ENCODE measurements around the gene ANKRD40CL. TPM values are rescaled to one million over a fixed set of nuclear protein-coding genes. Genes with fewer than 3 reads are reported as not detected.
"Not testable (repeated sequence)": the region's sequence is repeated elsewhere in the genome, so short reads cannot be mapped to it uniquely, and the experiment has no call there.

Gene ANKRD40CL
- total RNA-seq, 1 donor from 2014 or later: not detected

DNA sequence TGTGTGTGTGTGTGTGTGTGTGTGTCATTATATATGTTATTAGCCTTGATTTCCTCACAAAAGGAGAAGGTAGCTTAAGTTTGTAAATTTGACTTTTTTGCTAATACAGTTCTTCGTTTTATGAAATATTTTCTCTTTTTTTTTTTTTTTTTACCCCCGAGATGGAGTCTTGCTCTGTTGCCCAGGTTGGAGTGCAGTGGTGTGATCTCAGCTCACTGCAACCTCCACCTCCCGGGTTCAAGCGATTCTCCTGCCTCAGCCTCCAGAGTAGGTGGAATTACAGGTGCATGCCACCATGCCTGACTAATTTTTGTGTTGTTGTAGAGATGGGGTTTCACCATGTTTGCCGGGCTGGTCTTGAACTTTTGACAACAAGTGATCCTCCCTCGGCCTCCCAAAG is 42.7 kb downstream of the ANKRD40CL start:
- ATAC-seq; DNase-seq; intact Hi-C loops (cut with micrococcal nuclease): not testable (repeated sequence)

DNA sequence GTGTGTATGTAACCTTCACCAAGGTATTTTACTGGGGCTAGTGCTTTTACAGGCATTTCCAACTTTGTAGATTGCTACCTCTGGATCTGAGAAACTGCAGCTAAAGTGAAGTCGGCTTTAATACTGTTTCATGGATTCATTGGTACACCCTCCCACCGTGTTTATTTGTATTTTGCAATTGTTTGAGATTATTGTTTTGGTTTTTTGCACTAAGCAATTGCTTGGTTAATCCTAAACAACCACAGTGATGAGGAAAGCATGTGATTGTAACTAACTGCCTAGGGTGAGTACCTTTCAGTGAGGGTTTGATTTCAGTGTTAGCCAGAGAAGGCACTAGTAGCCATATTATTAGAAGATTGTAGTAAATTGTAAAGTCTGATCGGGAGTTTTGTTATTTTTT is 44.6 kb downstream of the ANKRD40CL start:
- intact Hi-C loops (cut with micrococcal nuclease): no loop called here
- DNase-seq: no peak
- ATAC-seq: no peak

DNA sequence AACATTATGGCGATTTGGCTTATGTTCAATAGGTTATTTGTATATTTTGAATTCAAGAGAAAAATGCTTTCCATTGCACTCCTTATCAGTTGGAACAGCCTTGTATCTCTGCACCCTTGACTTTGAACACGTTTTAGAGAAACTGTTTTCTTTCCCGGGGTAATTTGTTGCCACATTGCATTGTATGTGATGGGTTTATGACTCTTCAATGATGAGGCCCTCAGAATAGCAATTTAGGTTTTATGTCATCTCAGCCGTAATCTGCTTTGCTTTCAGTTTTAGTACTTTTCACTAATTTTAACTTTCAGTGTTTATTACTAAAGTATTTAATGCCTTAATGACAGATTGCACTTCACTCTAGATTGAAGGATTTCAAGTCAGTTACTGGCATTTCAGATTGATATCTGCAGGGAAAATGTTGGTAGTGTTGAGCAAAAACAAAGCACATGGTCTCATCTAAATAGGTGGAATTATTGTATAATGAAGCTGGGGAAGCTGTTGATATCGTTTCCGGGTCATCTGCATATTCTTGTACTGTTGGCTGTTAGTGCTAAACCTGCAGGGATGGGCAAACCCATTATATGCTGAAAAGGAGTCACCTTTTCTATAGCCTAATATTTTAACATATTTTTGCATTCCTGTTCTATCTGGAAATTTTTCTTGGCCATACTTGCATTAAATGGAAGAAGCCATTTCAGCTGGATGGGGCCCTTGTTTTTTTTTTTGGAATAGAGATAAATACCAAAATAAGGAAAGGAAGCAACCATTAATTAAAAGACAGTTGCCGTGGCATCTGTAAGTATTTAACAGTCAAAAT is 45.9 kb downstream of the ANKRD40CL start:
- no peak for DNase-seq
- intact Hi-C loops (cut with micrococcal nuclease): no loop called here
- no peak for ATAC-seq

DNA sequence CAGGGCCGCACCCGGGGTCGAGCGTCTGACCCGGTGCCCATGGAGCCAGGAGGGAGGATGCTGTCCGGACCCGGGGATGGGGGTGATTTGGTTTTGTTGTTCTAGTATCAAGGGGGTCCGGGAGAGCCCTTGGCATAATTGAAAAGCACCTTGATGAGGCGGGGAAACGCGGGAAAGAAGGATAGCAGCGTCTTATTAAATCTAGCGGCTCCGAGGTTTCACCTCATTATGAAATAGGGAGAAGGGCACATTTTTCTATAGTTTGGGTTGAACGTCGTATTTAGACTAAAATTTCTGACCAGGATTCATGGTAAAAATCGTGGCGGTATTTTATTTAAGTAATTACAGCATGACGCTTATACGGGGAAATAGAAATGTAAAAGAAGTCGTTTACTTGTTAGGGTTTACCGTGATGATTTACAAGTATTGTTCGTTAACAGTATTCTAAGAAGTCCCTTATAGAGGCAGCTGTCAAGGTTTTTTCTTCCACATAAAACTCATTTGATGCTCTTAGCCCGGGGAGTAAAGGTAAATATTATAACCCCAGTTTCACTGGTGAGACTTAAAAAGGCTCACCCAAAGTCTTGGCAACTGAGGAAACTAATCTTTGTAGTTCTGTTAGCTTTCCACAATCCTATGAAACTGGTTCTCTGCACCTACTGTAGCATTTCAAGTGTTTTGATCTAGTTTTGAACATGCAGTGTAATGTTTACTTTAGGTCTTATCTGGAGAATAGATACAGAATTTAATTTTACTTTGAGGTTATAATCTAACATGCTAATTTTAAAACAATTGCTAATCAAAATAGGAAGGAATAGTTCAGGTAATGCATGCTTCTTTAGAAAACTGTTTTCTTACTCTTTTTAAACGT is 47.2 kb downstream of the ANKRD40CL start:
- ATAC-seq: no peak
- intact Hi-C loops (cut with micrococcal nuclease): no loop called here
- DNase-seq: no peak

DNA sequence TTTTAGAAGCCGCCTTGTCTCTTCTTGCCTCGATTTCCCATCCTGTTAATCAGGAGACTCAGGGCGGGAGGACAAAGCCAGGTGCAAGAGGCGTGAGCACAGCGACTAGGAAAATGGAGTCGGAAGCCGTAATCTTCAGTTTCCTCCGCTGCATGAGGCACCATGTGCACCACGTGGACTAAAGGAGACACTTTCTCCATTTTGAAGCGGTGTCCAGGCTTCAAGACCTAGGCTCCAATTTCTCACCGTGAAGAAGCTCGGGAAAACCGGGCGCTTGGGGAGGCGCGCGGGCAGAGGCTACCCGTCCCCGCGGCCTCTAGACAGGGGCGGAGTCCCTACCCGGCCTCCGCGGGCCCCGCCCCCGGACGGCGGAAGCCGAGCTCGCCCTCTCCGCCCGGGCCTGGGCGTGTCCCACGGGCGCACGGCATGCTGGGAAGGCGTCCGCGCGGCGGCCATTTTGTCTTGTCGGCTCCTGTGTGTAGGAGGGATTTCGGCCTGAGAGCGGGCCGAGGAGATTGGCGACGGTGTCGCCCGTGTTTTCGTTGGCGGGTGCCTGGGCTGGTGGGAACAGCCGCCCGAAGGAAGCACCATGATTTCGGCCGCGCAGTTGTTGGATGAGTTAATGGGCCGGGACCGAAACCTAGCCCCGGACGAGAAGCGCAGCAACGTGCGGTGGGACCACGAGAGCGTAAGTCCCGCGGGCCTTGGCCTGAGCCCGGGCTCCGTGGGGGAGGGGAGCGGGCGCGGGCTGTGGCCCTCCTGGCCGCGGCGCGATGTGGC is 48.0 kb downstream of the ANKRD40CL start, which contains the start of gene LUC7L3:
Gene LUC7L3, plus strand, starts transcription at position 460 of the 780 bp plus-strand sequence. Its CDS starts 130 bp downstream, at position 590.
- intact Hi-C loops (cut with micrococcal nuclease): no loop called here
- peak; percentile 97 for DNase-seq
- peak; percentile 98 for ATAC-seq

DNA sequence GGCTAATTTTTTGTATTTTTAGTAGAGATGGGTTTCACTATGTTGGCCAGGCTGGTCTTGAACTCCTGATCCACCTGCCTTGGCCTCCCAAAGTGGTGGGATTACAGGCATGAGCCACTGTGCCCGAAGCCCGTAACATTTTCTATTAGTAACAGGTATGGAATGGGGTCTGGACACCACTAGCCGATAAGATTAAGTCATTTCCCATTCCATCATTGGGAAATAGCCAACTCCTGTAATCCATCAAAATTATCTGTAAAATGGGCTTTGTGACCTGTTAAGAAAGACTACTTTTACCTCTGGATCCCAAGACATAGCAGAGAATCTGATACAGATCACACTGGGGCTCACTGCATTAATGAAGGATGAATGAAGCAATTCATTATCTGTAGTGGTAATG is 51.8 kb downstream of the ANKRD40CL start:
- no peak for ATAC-seq
- DNase-seq: no peak
- intact Hi-C loops (cut with micrococcal nuclease): no loop called here

DNA sequence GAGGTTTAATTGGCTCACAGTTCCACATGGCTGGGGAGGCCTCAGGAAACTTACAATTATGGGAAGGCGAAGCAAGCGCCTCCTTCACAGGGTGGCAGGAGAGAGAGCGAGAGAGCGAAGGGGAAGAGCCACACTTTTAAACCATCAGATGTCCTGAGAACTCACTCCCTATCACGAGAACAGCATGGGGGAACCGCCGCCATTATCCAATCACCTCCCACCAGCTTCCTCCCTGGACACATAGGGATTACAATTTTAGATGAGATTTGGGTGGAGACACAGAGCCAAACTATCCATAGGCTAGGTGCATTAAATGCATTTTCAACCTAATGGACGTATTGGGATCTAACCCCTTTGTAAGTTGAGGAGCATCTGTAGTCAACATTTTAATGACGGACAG is 54.7 kb downstream of the ANKRD40CL start:
- ATAC-seq: no peak
- no peak for DNase-seq
- intact Hi-C loops (cut with micrococcal nuclease): no loop called here

Small RNA genes within 50 kb of the gene (microRNA-seq; reads per million reads assigned to microRNA genes)
- not detected for gene MIR8059 (ENCODE audit: borderline number of aligned reads)

Other genes starting within 250 kb of the ANKRD40CL start
- gene EPN3, start 234.8 kb downstream of the ANKRD40CL start, total RNA-seq: 33.4 TPM
- gene SPATA20, start 220.3 kb downstream of the ANKRD40CL start, total RNA-seq: 68.7 TPM
- gene CACNA1G, start 206.8 kb downstream of the ANKRD40CL start, total RNA-seq: 0.25 TPM
- 0.37 TPM for gene ABCC3, start 132.6 kb downstream of the ANKRD40CL start, total RNA-seq
- gene ANKRD40, start 59.6 kb downstream of the ANKRD40CL start, total RNA-seq: 54.4 TPM
- 53.3 TPM for gene LUC7L3, start 47.9 kb downstream of the ANKRD40CL start, total RNA-seq
- gene WFIKKN2, start 68.1 kb upstream of the ANKRD40CL start, total RNA-seq: 0.07 TPM
- gene TOB1, start 98.8 kb upstream of the ANKRD40CL start, total RNA-seq: 107 TPM